Mesendoderm (in vitro differentiated cells): Measurements from ENCODE around the gene PTPRJ.

Source experiments
- DNase-seq: peaks from one replicate; pipeline ENCODE4 v3.0.0; 2013
- H2AK5ac ChIP-seq: 2 replicates; pipeline ENCODE4 v1.6.1; 2013; ENCODE audit warnings: low read length, inconsistent platforms
- H2BK120ac ChIP-seq: 2 replicates; pipeline ENCODE4 v1.6.1; 2013; ENCODE audit warnings: low read depth, mild to moderate bottlenecking, low read length, moderate library complexity, mixed read lengths
- H2BK15ac ChIP-seq: replicated peaks from 2 replicates; pipeline ENCODE4 v1.6.1; 2013; ENCODE audit warnings: low read depth, mild to moderate bottlenecking, moderate library complexity
- H2BK5ac ChIP-seq: 2 replicates; pipeline ENCODE4 v1.6.1; 2013; ENCODE audit warnings: low read length, inconsistent platforms
- H3K18ac ChIP-seq: 2 replicates; pipeline ENCODE4 v1.6.1; 2013; ENCODE audit warnings: mild to moderate bottlenecking, low read length, mixed read lengths
- H3K23ac ChIP-seq: one replicate; pipeline ENCODE4 v1.6.1; 2013; ENCODE audit warnings: low read length
- H3K27ac ChIP-seq: 2 replicates; pipeline ENCODE4 v1.5.1; 2013; ENCODE audit warnings: low read depth, mild to moderate bottlenecking, inconsistent platforms, low read length, moderate library complexity
- H3K27me3 ChIP-seq: 2 replicates; pipeline ENCODE4 v1.6.1; 2013; ENCODE audit warnings: low read length, control low read depth, mild to moderate bottlenecking, inconsistent platforms; ENCODE audit not compliant: insufficient read depth, poor library complexity
- H3K36me3 ChIP-seq: 2 replicates; pipeline ENCODE4 v1.6.1; 2013; ENCODE audit warnings: low read length, inconsistent platforms; ENCODE audit not compliant: control insufficient read depth, insufficient read depth
- H3K4ac ChIP-seq: one replicate; pipeline ENCODE4 v1.6.1; 2013; ENCODE audit warnings: low read depth, mild to moderate bottlenecking, low read length, moderate library complexity
- H3K4me1 ChIP-seq: 2 replicates; pipeline ENCODE4 v1.6.1; 2013; ENCODE audit warnings: low read depth, low read length, inconsistent platforms; ENCODE audit not compliant: control insufficient read depth
- H3K4me2 ChIP-seq: 2 replicates; pipeline ENCODE4 v1.6.1; 2013; ENCODE audit warnings: low read length
- H3K4me3 ChIP-seq: 2 replicates; pipeline ENCODE4 v1.5.1; 2013; ENCODE audit warnings: mild to moderate bottlenecking, low read length
- H3K56ac ChIP-seq: one replicate; pipeline ENCODE4 v1.6.1; 2013; ENCODE audit warnings: low read length
- H3K79me1 ChIP-seq: 2 replicates; pipeline ENCODE4 v1.6.1; 2013; ENCODE audit warnings: low read length, inconsistent platforms
- H3K79me2 ChIP-seq: 2 replicates; pipeline ENCODE4 v1.6.1; 2013; ENCODE audit warnings: mild to moderate bottlenecking, low read length; ENCODE audit not compliant: control insufficient read depth, insufficient read depth
- H3K9ac ChIP-seq: 2 replicates; pipeline ENCODE4 v1.6.1; 2013; ENCODE audit warnings: low read length, inconsistent platforms
- H4K5ac ChIP-seq: one replicate; pipeline ENCODE4 v1.6.1; 2013; ENCODE audit warnings: low read length
- H4K8ac ChIP-seq: one replicate; pipeline ENCODE4 v1.6.1; 2013; ENCODE audit warnings: low read depth, mild to moderate bottlenecking, control low read depth, low read length, moderate library complexity
- WGBS: extraction: QIAGEN DNeasy Blood & Tissue Kit; methylation state at CpG from one replicate; pipeline ENCODE4 v1.1.7; 2013; ENCODE audit warnings: low lambda C conversion rate, missing lambda C conversion rate; ENCODE audit not compliant: insufficient coverage; ENCODE audit errors: extremely low coverage; 5-methylcytosine and 5-hydroxymethylcytosine counted together

Gene PTPRJ

GRCh38 chr11:48081151-48082010 lies 101.0 kb downstream of the PTPRJ start:
- Histone ChIP-seq H3K56ac (no peak overlapping the region), H2BK15ac (no peak overlapping the region), H3K4me3 (no peak overlapping the region), H3K4me2 (no peak overlapping the region), H3K4me1 (no peaks in the 10 kb centered on the region), H4K8ac (no peak overlapping the region), H4K5ac (no peak overlapping the region), H3K27ac (no peak overlapping the region), H3K79me2 (no peaks in the 10 kb centered on the region), H3K36me3 (no peaks in the 10 kb centered on the region), H3K23ac (no peak overlapping the region), H2BK5ac (no peak overlapping the region), H3K18ac (no peak overlapping the region), H2AK5ac (no peak overlapping the region), H3K4ac (no peak overlapping the region), H3K9ac (no peak overlapping the region), H2BK120ac (no peak overlapping the region), H3K27me3 (no peaks in the 10 kb centered on the region), H3K79me1 (peaks cover 5% of the 10 kb centered on the region)
- no peak for DNase-seq
- no CpG with 5 or more reads among the region's 19 CpGs for WGBS

GRCh38 chr11:48082771-48083170 lies 102.4 kb downstream of the PTPRJ start:
- no peak overlapping the region for H3K4me2 ChIP-seq
- H3K4me1 ChIP-seq: no peaks in the 10 kb centered on the region
- H3K18ac ChIP-seq: no peak overlapping the region
- H4K8ac ChIP-seq: no peak overlapping the region
- no peak overlapping the region for H3K23ac ChIP-seq
- no peak overlapping the region for H3K4me3 ChIP-seq
- peaks cover 5% of the 10 kb centered on the region for H3K79me1 ChIP-seq
- no peaks in the 10 kb centered on the region for H3K79me2 ChIP-seq
- H3K36me3 ChIP-seq: no peaks in the 10 kb centered on the region
- H2BK5ac ChIP-seq: no peak overlapping the region
- no peak overlapping the region for H3K27ac ChIP-seq
- H2BK120ac ChIP-seq: no peak overlapping the region
- H3K9ac ChIP-seq: no peak overlapping the region
- no peak overlapping the region for H4K5ac ChIP-seq
- H2BK15ac ChIP-seq: no peak overlapping the region
- H3K27me3 ChIP-seq: no peaks in the 10 kb centered on the region
- no peak overlapping the region for H2AK5ac ChIP-seq
- H3K4ac ChIP-seq: no peak overlapping the region
- WGBS: no CpG with 5 or more reads among the region's 2 CpGs
- H3K56ac ChIP-seq: no peak overlapping the region
- no peak for DNase-seq

GRCh38 chr11:48083421-48083820 lies 103.1 kb downstream of the PTPRJ start:
- no peaks in the 10 kb centered on the region for H3K79me2 ChIP-seq
- H3K36me3 ChIP-seq: no peaks in the 10 kb centered on the region
- no peak overlapping the region for H3K4ac ChIP-seq
- H4K5ac ChIP-seq: no peak overlapping the region
- H3K56ac ChIP-seq: no peak overlapping the region
- no peak for DNase-seq
- no peak overlapping the region for H4K8ac ChIP-seq
- no peak overlapping the region for H3K9ac ChIP-seq
- no peak overlapping the region for H3K4me2 ChIP-seq
- H3K27ac ChIP-seq: no peak overlapping the region
- H3K4me3 ChIP-seq: no peak overlapping the region
- H3K4me1 ChIP-seq: no peaks in the 10 kb centered on the region
- no peak overlapping the region for H2BK5ac ChIP-seq
- no peak overlapping the region for H3K18ac ChIP-seq
- H2AK5ac ChIP-seq: no peak overlapping the region
- no peak overlapping the region for H2BK120ac ChIP-seq
- no peak overlapping the region for H2BK15ac ChIP-seq
- no peak overlapping the region for H3K23ac ChIP-seq
- peaks cover 5% of the 10 kb centered on the region for H3K79me1 ChIP-seq
- no peaks in the 10 kb centered on the region for H3K27me3 ChIP-seq

- H3K4me1 ChIP-seq: peaks cover 2% of the 10 kb centered on the region
- no peak overlapping the region for H3K18ac ChIP-seq
- H2AK5ac ChIP-seq: no peak overlapping the region
- no peak overlapping the region for H4K5ac ChIP-seq
- no peak overlapping the region for H4K8ac ChIP-seq
- no peak overlapping the region for H3K27ac ChIP-seq
- no peak overlapping the region for H3K4me2 ChIP-seq
- no peak overlapping the region for H3K23ac ChIP-seq
- no peak overlapping the region for H3K4ac ChIP-seq
- no peak overlapping the region for H2BK5ac ChIP-seq
- no peak overlapping the region for H3K4me3 ChIP-seq
- no peak for DNase-seq
- no peak overlapping the region for H3K9ac ChIP-seq
- no CpG with 5 or more reads among the region's 4 CpGs for WGBS
- H3K56ac ChIP-seq: no peak overlapping the region
- no peak overlapping the region for H2BK120ac ChIP-seq
- H3K27me3 ChIP-seq: no peaks in the 10 kb centered on the region
- no peaks in the 10 kb centered on the region for H3K36me3 ChIP-seq
- peaks cover 4% of the 10 kb centered on the region for H3K79me1 ChIP-seq
- no peaks in the 10 kb centered on the region for H3K79me2 ChIP-seq
- no peak overlapping the region for H2BK15ac ChIP-seq
These were observed 105.3 kb downstream of the PTPRJ start for GRCh38 chr11:48085688-48086087.

- Histone ChIP-seq H3K18ac (no peak overlapping the region), H3K4me2 (no peak overlapping the region), H3K79me1 (peaks cover 4% of the 10 kb centered on the region), H4K5ac (no peak overlapping the region), H3K79me2 (no peaks in the 10 kb centered on the region), H3K4me3 (no peak overlapping the region), H2BK15ac (no peak overlapping the region), H3K36me3 (no peaks in the 10 kb centered on the region), H3K4me1 (peaks cover 2% of the 10 kb centered on the region), H3K4ac (no peak overlapping the region), H3K23ac (no peak overlapping the region), H2AK5ac (no peak overlapping the region), H4K8ac (no peak overlapping the region), H3K56ac (no peak overlapping the region), H2BK5ac (no peak overlapping the region), H3K27me3 (no peaks in the 10 kb centered on the region), H3K27ac (no peak overlapping the region), H2BK120ac (no peak overlapping the region), H3K9ac (no peak overlapping the region)
- DNase-seq: no peak
- WGBS: no CpG with 5 or more reads among the region's 2 CpGs
These were observed 107.1 kb downstream of the PTPRJ start for GRCh38 chr11:48087422-48087821.
